Fibroblast of villous mesenchyme (primary cell): ENCODE data around the gene KIF27. TPM values are rescaled to one million over a fixed set of nuclear protein-coding genes. Genes with fewer than 3 reads are reported as not detected.
"Not testable (repeated sequence)": the region's sequence is repeated elsewhere in the genome, so short reads cannot be mapped to it uniquely, and the experiment has no call there.

Source experiments
- DNase-seq: peaks from one replicate; pipeline ENCODE4 v3.0.0-alpha.2; 2010; ENCODE audit warnings: low read depth
- H3K4me3 ChIP-seq: 2 replicates; pipeline ENCODE4 v1.5.1; 2011; ENCODE audit warnings: low read depth, mild to moderate bottlenecking, low read length
- total RNA-seq: library from RNA; depleted of rRNA; stranded (reverse); fragments of >200 nt; gene quantifications from 2 replicates; pipeline ENCODE4 v1.2.3, GENCODE V29; 2012
- TF ChIP-seq, protein P1 (sequence below): IDR thresholded peaks from 2 replicates; pipeline ENCODE4 v1.5.1; 2012; ENCODE audit warnings: low read depth, mild to moderate bottlenecking, low read length; ENCODE audit not compliant: insufficient read depth

KIF27 gene
- total RNA-seq, 1 donor: 3.9 TPM

- DNase-seq, H3K4me3 ChIP-seq: not testable (repeated sequence)
These were observed 117.3 kb downstream of the KIF27 start for GRCh38 chr9:83803941-83804340.

GRCh38 chr9:83800236-83801033, 120.8 kb downstream of the KIF27 start:
- no peak overlapping the region for H3K4me3 ChIP-seq
- no peak for DNase-seq
- TF ChIP-seq, protein P1, sequence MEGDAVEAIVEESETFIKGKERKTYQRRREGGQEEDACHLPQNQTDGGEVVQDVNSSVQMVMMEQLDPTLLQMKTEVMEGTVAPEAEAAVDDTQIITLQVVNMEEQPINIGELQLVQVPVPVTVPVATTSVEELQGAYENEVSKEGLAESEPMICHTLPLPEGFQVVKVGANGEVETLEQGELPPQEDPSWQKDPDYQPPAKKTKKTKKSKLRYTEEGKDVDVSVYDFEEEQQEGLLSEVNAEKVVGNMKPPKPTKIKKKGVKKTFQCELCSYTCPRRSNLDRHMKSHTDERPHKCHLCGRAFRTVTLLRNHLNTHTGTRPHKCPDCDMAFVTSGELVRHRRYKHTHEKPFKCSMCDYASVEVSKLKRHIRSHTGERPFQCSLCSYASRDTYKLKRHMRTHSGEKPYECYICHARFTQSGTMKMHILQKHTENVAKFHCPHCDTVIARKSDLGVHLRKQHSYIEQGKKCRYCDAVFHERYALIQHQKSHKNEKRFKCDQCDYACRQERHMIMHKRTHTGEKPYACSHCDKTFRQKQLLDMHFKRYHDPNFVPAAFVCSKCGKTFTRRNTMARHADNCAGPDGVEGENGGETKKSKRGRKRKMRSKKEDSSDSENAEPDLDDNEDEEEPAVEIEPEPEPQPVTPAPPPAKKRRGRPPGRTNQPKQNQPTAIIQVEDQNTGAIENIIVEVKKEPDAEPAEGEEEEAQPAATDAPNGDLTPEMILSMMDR: no peak

DNA sequence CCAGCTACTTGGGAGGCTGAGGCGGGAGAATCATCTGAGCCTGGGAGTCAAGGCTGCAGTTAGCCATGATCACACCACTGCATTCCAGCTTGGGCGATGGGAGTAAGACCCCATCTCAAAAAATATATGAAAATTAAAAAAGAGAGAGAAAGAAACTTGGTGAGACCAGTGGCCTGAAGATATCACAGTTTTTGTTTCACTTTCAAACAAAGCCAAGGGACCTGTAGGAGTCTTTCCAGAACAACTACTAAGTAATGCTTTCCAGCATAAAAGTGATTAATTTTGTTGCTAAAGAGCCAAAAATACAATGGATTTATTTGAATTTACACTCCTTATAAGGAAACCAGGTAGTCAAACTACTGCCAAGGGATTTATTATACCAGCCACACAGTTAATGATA, 127.2 kb downstream of the KIF27 start:
- no peak for DNase-seq
- TF ChIP-seq, protein P1: no peak
- no peak overlapping the region for H3K4me3 ChIP-seq

- TF ChIP-seq, protein P1: no peak
- no peak for DNase-seq
- no peak overlapping the region for H3K4me3 ChIP-seq
These were observed 128.5 kb downstream of the KIF27 start for GRCh38 chr9:83792746-83793145.

Other genes starting within 250 kb of the KIF27 start
- 97.0 and 133 TPM in 2 replicates for gene UBQLN1, start 213.5 kb downstream of the KIF27 start, total RNA-seq
- 0.97 and 2.2 TPM in 2 replicates for gene GKAP1, start 103.7 kb downstream of the KIF27 start, total RNA-seq
- 465 and 522 TPM in 2 replicates for gene HNRNPK, start 58.8 kb upstream of the KIF27 start, total RNA-seq
- 6.1 and 7.8 TPM in 2 replicates for gene RMI1, start 59.4 kb upstream of the KIF27 start, total RNA-seq